ENCODE data around the gene CGN.

DNA sequence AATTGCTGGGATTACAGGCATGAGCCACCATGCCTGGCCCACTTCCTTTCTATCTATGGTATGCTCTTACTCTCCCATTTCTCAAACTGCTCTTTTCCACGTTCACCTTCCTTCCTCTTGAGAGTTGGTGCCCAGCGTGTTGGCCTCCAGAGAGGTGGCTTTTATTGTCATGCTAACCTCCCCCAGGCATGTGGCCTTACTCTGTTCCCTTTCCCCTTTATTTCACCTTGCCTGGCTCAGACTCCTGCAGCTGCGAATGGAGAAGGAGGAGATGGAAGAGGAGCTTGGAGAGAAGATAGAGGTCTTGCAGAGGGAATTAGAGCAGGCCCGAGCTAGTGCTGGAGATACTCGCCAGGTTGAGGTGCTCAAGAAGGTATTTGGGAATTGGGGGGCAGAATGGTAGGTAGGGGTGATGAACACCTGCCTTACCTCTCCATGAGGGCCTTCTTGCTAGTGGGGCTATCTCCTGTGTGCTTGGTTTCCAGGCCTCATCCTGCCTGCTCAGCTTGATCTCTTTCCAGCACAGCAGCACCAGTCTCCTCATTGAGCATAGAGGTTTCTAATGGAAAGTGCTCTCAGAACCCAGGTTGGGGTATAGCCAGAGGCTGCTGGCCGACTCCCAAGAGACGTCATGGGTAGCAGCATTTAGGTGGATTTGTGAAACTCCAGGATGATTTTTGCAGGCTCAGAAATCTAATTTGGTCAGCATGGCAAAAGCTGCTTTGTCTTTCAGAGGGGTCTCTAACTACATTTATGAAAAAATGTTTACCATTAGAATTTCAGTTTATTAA lies 15.7 kb downstream of the CGN start:
- TF ChIP-seq, protein P1, sequence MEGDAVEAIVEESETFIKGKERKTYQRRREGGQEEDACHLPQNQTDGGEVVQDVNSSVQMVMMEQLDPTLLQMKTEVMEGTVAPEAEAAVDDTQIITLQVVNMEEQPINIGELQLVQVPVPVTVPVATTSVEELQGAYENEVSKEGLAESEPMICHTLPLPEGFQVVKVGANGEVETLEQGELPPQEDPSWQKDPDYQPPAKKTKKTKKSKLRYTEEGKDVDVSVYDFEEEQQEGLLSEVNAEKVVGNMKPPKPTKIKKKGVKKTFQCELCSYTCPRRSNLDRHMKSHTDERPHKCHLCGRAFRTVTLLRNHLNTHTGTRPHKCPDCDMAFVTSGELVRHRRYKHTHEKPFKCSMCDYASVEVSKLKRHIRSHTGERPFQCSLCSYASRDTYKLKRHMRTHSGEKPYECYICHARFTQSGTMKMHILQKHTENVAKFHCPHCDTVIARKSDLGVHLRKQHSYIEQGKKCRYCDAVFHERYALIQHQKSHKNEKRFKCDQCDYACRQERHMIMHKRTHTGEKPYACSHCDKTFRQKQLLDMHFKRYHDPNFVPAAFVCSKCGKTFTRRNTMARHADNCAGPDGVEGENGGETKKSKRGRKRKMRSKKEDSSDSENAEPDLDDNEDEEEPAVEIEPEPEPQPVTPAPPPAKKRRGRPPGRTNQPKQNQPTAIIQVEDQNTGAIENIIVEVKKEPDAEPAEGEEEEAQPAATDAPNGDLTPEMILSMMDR (IDR thresholded peaks at IDR 0.05; ENCODE audit: extremely low read depth in 1 of 2, insufficient read depth in 1 of 2, low read depth in 1 of 2, low read length in 2 of 2) = no peak
- TF ChIP-seq EZH2 (IDR thresholded peaks at IDR 0.05; ENCODE audit: borderline replicate concordance, low read depth, low read length, severe bottlenecking) = no peak
- TF ChIP-seq, protein P2, sequence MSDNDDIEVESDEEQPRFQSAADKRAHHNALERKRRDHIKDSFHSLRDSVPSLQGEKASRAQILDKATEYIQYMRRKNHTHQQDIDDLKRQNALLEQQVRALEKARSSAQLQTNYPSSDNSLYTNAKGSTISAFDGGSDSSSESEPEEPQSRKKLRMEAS (IDR thresholded peaks at IDR 0.05; ENCODE audit: insufficient read depth, insufficient read length) = no peak
- TF ChIP-seq POLR2A (IDR thresholded peaks at IDR 0.05; ENCODE audit: low read depth, low read length) = no peak
- no peak for TF ChIP-seq JUN (IDR thresholded peaks at IDR 0.05; ENCODE audit: borderline replicate concordance, insufficient read depth, insufficient read length, low read depth)
- no peak for TF ChIP-seq GATA2 (IDR thresholded peaks at IDR 0.05; ENCODE audit: insufficient read depth, insufficient read length, low read depth, low read length)
- TF ChIP-seq POLR2AphosphoS5 (IDR thresholded peaks at IDR 0.05; ENCODE audit: insufficient read depth, low read depth, low read length) = no peak
- no peak for TF ChIP-seq MYC (IDR thresholded peaks at IDR 0.05; ENCODE audit: low read depth, low read length)
